ENCODE measurements around the gene CRTC2. TPM values are rescaled to one million over a fixed set of nuclear protein-coding genes. Genes with fewer than 3 reads are reported as not detected.

The CRTC2 gene
- total RNA-seq, 1 experiment from 2014 or later: 33.8 TPM

GRCh38 chr1:153937331-153937730 lies 21.1 kb downstream of the CRTC2 start (continued):
- no peak for TF ChIP-seq ZNF274 (IDR thresholded peaks at IDR 0.05; ENCODE audit: low read depth, low read length)
- TF ChIP-seq SP1 (IDR thresholded peaks at IDR 0.05; ENCODE audit: low read depth): no peak
- no peak for TF ChIP-seq CTCF (IDR thresholded peaks at IDR 0.05 in 2 of 3, conservative IDR thresholded peaks at IDR 0.05 in 1 of 3; ENCODE audit: borderline replicate concordance in 1 of 3, insufficient read depth in 1 of 3, low read depth in 2 of 3, low read length in 2 of 3)
- TF ChIP-seq ZFX (IDR thresholded peaks at IDR 0.05): no peak

GRCh38 chr1:153936011-153936802 lies 22.2 kb downstream of the CRTC2 start:
- no peaks in the 10 kb centered on the region for H3K79me2 ChIP-seq (ENCODE audit: insufficient read depth, low read length)
- no TSS peak for BruUV-seq (replicated peaks)
- no peaks in the 10 kb centered on the region for H3K27me3 ChIP-seq (ENCODE audit: insufficient read depth, low read length)
- H4K20me1 ChIP-seq (ENCODE audit: insufficient read depth): no peaks in the 10 kb centered on the region
- no peak overlapping the region for H3K27ac ChIP-seq (ENCODE audit: low read depth, low read length)
- POLR2A ChIA-PET: no interaction called here
- H3K9me2 ChIP-seq (ENCODE audit: insufficient read depth): no peaks in the 10 kb centered on the region
- no peaks in the 10 kb centered on the region for H3K4me1 ChIP-seq (ENCODE audit: control insufficient read depth in 1 of 2, insufficient read depth in 2 of 2, low read length in 2 of 2)
- RAD21 ChIA-PET (ENCODE audit: low non-redundant PET in 1 of 2, low total read pairs in 2 of 2, uncharacterized antibody in 2 of 2, unreplicated experiment in 2 of 2): no interaction called here
- DNase-seq (ENCODE audit: low read depth, low spot score) (no peak), ATAC-seq (no peak)
- intact Hi-C loops (cut with micrococcal nuclease): no loop called here
- H3K9ac ChIP-seq (ENCODE audit: low read length): no peak overlapping the region
- H3K4me2 ChIP-seq (ENCODE audit: low read length): no peak overlapping the region
- TF ChIP-seq POLR2A (IDR thresholded peaks at IDR 0.05; ENCODE audit: borderline replicate concordance, extremely low read depth, insufficient read depth, insufficient read length): no peak
- no peak for TF ChIP-seq EZH2 (IDR thresholded peaks at IDR 0.05)
- no peak for TF ChIP-seq REST (IDR thresholded peaks at IDR 0.05; ENCODE audit: low read depth)
- TF ChIP-seq CTCF (IDR thresholded peaks at IDR 0.05 in 2 of 3, conservative IDR thresholded peaks at IDR 0.05 in 1 of 3; ENCODE audit: borderline replicate concordance in 1 of 3, insufficient read depth in 1 of 3, low read depth in 2 of 3, low read length in 2 of 3): no peak
- no peak for TF ChIP-seq EGR1 (IDR thresholded peaks at IDR 0.05; ENCODE audit: low read depth)
- TF ChIP-seq SRF (IDR thresholded peaks at IDR 0.05; ENCODE audit: low read depth): no peak
- TF ChIP-seq FOSL1 (IDR thresholded peaks at IDR 0.05; ENCODE audit: low read depth): no peak
- no peak for TF ChIP-seq ATF3 (IDR thresholded peaks at IDR 0.05)
- no peak for TF ChIP-seq SIN3A (IDR thresholded peaks at IDR 0.05; ENCODE audit: low read depth)
- no peak for TF ChIP-seq YY1 (IDR thresholded peaks at IDR 0.05; ENCODE audit: extremely low read depth, insufficient replicate concordance, low read depth, low read length)
- TF ChIP-seq RAD21 (IDR thresholded peaks at IDR 0.05; ENCODE audit: low read depth): no peak
- TF ChIP-seq ZFX (IDR thresholded peaks at IDR 0.05): no peak
- no peak for TF ChIP-seq CBX3 (IDR thresholded peaks at IDR 0.05; ENCODE audit: low read depth)
- no peak for TF ChIP-seq POLR2AphosphoS5 (IDR thresholded peaks at IDR 0.05; ENCODE audit: low read depth, low read length)
- CTCF ChIA-PET: no interaction called here
- H3K36me3 ChIP-seq (ENCODE audit: control insufficient read depth in 1 of 2, insufficient read depth in 2 of 2, low read length in 2 of 2): peaks cover 14 to 28% of the 10 kb centered on the region in 2 experiments; a peak in 3 of 4 replicates
- no peak overlapping the region for H2AFZ ChIP-seq (ENCODE audit: low read depth, low read length, poor library complexity, severe bottlenecking)
- H3K4me3 ChIP-seq (replicated peaks in 1 of 2; ENCODE audit: low read depth in 1 of 2, low read length in 2 of 2): no peak overlapping the region
- no peaks in the 10 kb centered on the region for H3K9me3 ChIP-seq (ENCODE audit: control insufficient read depth in 1 of 2, insufficient read depth in 1 of 2, low read depth in 1 of 2, low read length in 2 of 2)
